H1 (cell line): Measurements from ENCODE around the gene RAB3B. TPM values are rescaled to one million over a fixed set of nuclear protein-coding genes. Genes with fewer than 3 reads are reported as not detected.

Experiments used
- CTCF ChIA-PET: fragments of 300-600 bp; sonication (Branson Sonifier 250); formaldehyde crosslinking; loops from one replicate; lab custom pipeline; 2021; ENCODE audit not compliant: partially characterized antibody; lab: Charles Lee
- POLR2A ChIA-PET: fragments of 300-600 bp; sonication (Branson Sonifier 250); formaldehyde crosslinking; loops from one replicate; lab custom pipeline; 2021; ENCODE audit warnings: inconsistent platforms; ENCODE audit not compliant: partially characterized antibody; lab: Charles Lee
- DNase-seq, 2 experiments: peaks; one replicate each; pipeline versions ENCODE4 v3.0.0 to v3.0.0-alpha.2; 2010 to 2022; ENCODE audit warnings: low spot score in 2 of 2, low read depth in 1 of 2, mixed read lengths in 1 of 2
- FAIRE-seq: peaks from 2 replicates; lab custom pipeline; 2011; peaks lifted over from hg19 to GRCh38; lab: Jason Lieb, UNC
- H2AFZ ChIP-seq: 2 replicates; pipeline ENCODE4 v1.8.1; 2012; ENCODE audit warnings: low read length, inconsistent platforms
- H2AK5ac ChIP-seq: 2 replicates; pipeline ENCODE4 v1.6.1; 2013; ENCODE audit warnings: low read depth, low read length
- H2BK120ac ChIP-seq: replicated peaks from 2 replicates; pipeline ENCODE3; 2013; ENCODE audit warnings: low read depth, low read length, inconsistent platforms
- H2BK12ac ChIP-seq: 2 replicates; pipeline ENCODE4 v1.6.1; 2013; ENCODE audit warnings: low read depth, low read length
- H2BK15ac ChIP-seq: 2 replicates; pipeline ENCODE4 v1.6.1; 2013; ENCODE audit warnings: low read length
- H2BK20ac ChIP-seq: 2 replicates; pipeline ENCODE4 v1.6.1; 2013; ENCODE audit warnings: low read length
- H2BK5ac ChIP-seq: 2 replicates; pipeline ENCODE4 v1.6.1; 2013; ENCODE audit warnings: low read depth, low read length
- H3K14ac ChIP-seq: 2 replicates; pipeline ENCODE4 v1.6.1; 2013; ENCODE audit warnings: inconsistent platforms; ENCODE audit not compliant: insufficient read length
- H3K18ac ChIP-seq: 2 replicates; pipeline ENCODE4 v1.6.1; 2013; ENCODE audit warnings: low read length; ENCODE audit errors: extremely low read depth
- H3K23ac ChIP-seq: 2 replicates; pipeline ENCODE4 v1.6.1; 2013; ENCODE audit warnings: inconsistent platforms; ENCODE audit not compliant: insufficient read length
- H3K23me2 ChIP-seq: 2 replicates; pipeline ENCODE4 v1.6.1; 2013; ENCODE audit warnings: low read depth, low read length
- H3K27ac ChIP-seq: 2 replicates; pipeline ENCODE4 v1.6.1; 2011; ENCODE audit warnings: low read depth, low read length, inconsistent platforms
- H3K27me3 ChIP-seq, 4 experiments: replicated peaks in 1 of 4; 1 replicate in 1 of 4; 2 replicates in 3 of 4; pipeline versions ENCODE4 v1.6.1 to v1.8.1; 2011 to 2013; ENCODE audit warnings: low read length in 3 of 4, mild to moderate bottlenecking in 3 of 4, inconsistent platforms in 2 of 4, mixed read lengths in 2 of 4, moderate library complexity in 1 of 4; ENCODE audit not compliant: control insufficient read depth in 3 of 4, insufficient read depth in 3 of 4; ENCODE audit errors: extremely low read depth in 1 of 4
- H3K36me3 ChIP-seq, 4 experiments: 2 replicates each; pipeline versions ENCODE4 v1.6.1 to v1.8.1; 2011 to 2013; ENCODE audit warnings: mild to moderate bottlenecking in 4 of 4, low read length in 3 of 4, moderate library complexity in 2 of 4, control low read depth in 1 of 4, inconsistent platforms in 1 of 4; ENCODE audit not compliant: insufficient read depth in 4 of 4, control insufficient read depth in 2 of 4
- H3K4ac ChIP-seq: replicated peaks from 2 replicates; pipeline ENCODE3; 2013; ENCODE audit warnings: low read length, low read depth, mixed read lengths, inconsistent platforms; ENCODE audit not compliant: insufficient read length
- H3K4me1 ChIP-seq, 4 experiments: replicated peaks in 1 of 4; 1 replicate in 1 of 4; 2 replicates in 3 of 4; pipeline versions ENCODE4 v1.6.1 to v1.8.1; 2011 to 2013; ENCODE audit warnings: low read length in 3 of 4, inconsistent platforms in 2 of 4, mixed read lengths in 1 of 4; ENCODE audit not compliant: insufficient read depth in 4 of 4, control insufficient read depth in 3 of 4
- H3K4me2 ChIP-seq, 2 experiments: 2 replicates each; pipeline versions ENCODE4 v1.6.1 to v1.8.1; 2011 to 2013; ENCODE audit warnings: low read depth in 2 of 2, low read length in 2 of 2, control low read depth in 1 of 2, inconsistent platforms in 1 of 2, mild to moderate bottlenecking in 1 of 2; ENCODE audit not compliant: insufficient read depth in 1 of 2
- H3K4me3 ChIP-seq, 4 experiments: fragments of 200-600, 300-600 bp in 1 of 4; sonication (generic), shearing (Covaris generic), sonication (Bioruptor Twin) in 1 of 4; 2 replicates each; pipeline versions ENCODE4 v1.5.1 to v1.8.1; 2011 to 2016; ENCODE audit warnings: low read length in 4 of 4, low read depth in 3 of 4, control low read depth in 2 of 4, inconsistent platforms in 2 of 4, mild to moderate bottlenecking in 2 of 4, mixed read lengths in 1 of 4, moderate library complexity in 1 of 4; ENCODE audit not compliant: insufficient read depth in 2 of 4; ENCODE audit errors: extremely low read depth in 1 of 4
- H3K56ac ChIP-seq: replicated peaks from 2 replicates; pipeline ENCODE3; 2013; ENCODE audit warnings: low read depth, mild to moderate bottlenecking, mixed read lengths, low read length, inconsistent platforms; ENCODE audit not compliant: insufficient read length
- H3K79me1 ChIP-seq: 2 replicates; pipeline ENCODE4 v1.6.1; 2013; ENCODE audit warnings: low read depth, low read length, control low read depth
- H3K79me2 ChIP-seq, 2 experiments: 2 replicates each; pipeline versions ENCODE4 v1.6.1 to v1.8.1; 2012 to 2013; ENCODE audit warnings: low read length in 2 of 2, mild to moderate bottlenecking in 2 of 2, inconsistent platforms in 1 of 2; ENCODE audit not compliant: insufficient read depth in 2 of 2, control insufficient read depth in 1 of 2
- H3K9ac ChIP-seq, 4 experiments: replicated peaks in 1 of 4; 1 replicate in 1 of 4; 2 replicates in 3 of 4; pipeline versions ENCODE4 v1.6.1 to v1.8.1; 2011 to 2013; ENCODE audit warnings: low read depth in 3 of 4, low read length in 3 of 4, control low read depth in 2 of 4, mild to moderate bottlenecking in 2 of 4, moderate library complexity in 2 of 4, inconsistent platforms in 1 of 4; ENCODE audit errors: extremely low read depth in 1 of 4
- H3K9me3 ChIP-seq, 2 experiments: 2 replicates each; pipeline versions ENCODE4 v1.6.1 to v1.8.1; 2012 to 2013; ENCODE audit warnings: mild to moderate bottlenecking in 2 of 2, moderate library complexity in 2 of 2, control low read depth in 1 of 2, inconsistent platforms in 1 of 2, low read depth in 1 of 2, low read length in 1 of 2, mixed read lengths in 1 of 2; ENCODE audit not compliant: insufficient read depth in 2 of 2
- H4K20me1 ChIP-seq, 2 experiments: replicated peaks in 1 of 2; 2 replicates each; pipeline versions ENCODE3 to v1.8.1; 2011 to 2013; ENCODE audit warnings: inconsistent platforms in 2 of 2, low read length in 2 of 2, mild to moderate bottlenecking in 1 of 2; ENCODE audit not compliant: insufficient read depth in 2 of 2, control insufficient read depth in 1 of 2
- H4K5ac ChIP-seq: 2 replicates; pipeline ENCODE4 v1.6.1; 2013; ENCODE audit warnings: low read length, low read depth, mixed read lengths, inconsistent platforms; ENCODE audit not compliant: insufficient read length
- H4K8ac ChIP-seq: 2 replicates; pipeline ENCODE4 v1.8.0; 2013; ENCODE audit warnings: mild to moderate bottlenecking, moderate library complexity, low read length, inconsistent platforms; ENCODE audit not compliant: insufficient read depth; ENCODE audit errors: extremely low read depth
- H4K91ac ChIP-seq: replicated peaks from 2 replicates; pipeline ENCODE3; 2013; ENCODE audit warnings: low read length, mixed read lengths, inconsistent platforms; ENCODE audit not compliant: insufficient read length
- BACH1 ChIP-seq: IDR thresholded peaks from 2 replicates; pipeline ENCODE4 v1.6.1; 2012; ENCODE audit warnings: low read length, improper control_type of control experiment
- CREB1 ChIP-seq: IDR thresholded peaks from 2 replicates; pipeline ENCODE4 v1.6.1; 2012; ENCODE audit warnings: inconsistent platforms
- CTBP2 ChIP-seq: IDR thresholded peaks from 2 replicates; pipeline ENCODE4 v1.7.0; 2011; ENCODE audit warnings: borderline replicate concordance, mild to moderate bottlenecking, moderate library complexity, mixed read lengths, low read length; ENCODE audit not compliant: insufficient read depth, insufficient read length
- HDAC6 ChIP-seq: IDR thresholded peaks from one replicate; pipeline ENCODE4 v1.7.1; 2012; ENCODE audit warnings: low read depth, mild to moderate bottlenecking, inconsistent platforms, low read length, moderate library complexity
- KDM5A ChIP-seq: fragments of 200-600 bp; IDR thresholded peaks from 2 replicates; pipeline ENCODE4 v1.7.1; 2012; ENCODE audit warnings: mild to moderate bottlenecking, low read length, inconsistent platforms, mixed read lengths
- MAFK ChIP-seq: IDR thresholded peaks from 2 replicates; pipeline ENCODE4 v1.6.1; 2012; ENCODE audit warnings: low read depth, mild to moderate bottlenecking, improper control_type of control experiment, low read length
- RFX5 ChIP-seq: IDR thresholded peaks from 2 replicates; pipeline ENCODE4 v1.6.1; 2011; ENCODE audit warnings: low read depth, low read length, improper control_type of control experiment, borderline replicate concordance
- SP1 ChIP-seq: IDR thresholded peaks from 2 replicates; pipeline ENCODE4 v1.6.1; 2011; ENCODE audit warnings: low read depth, low read length
- SP2 ChIP-seq: IDR thresholded peaks from 2 replicates; pipeline ENCODE4 v1.6.1; 2012; ENCODE audit warnings: mild to moderate bottlenecking, low read length, inconsistent platforms
- TEAD4 ChIP-seq: IDR thresholded peaks from 2 replicates; pipeline ENCODE4 v1.6.1; 2012; ENCODE audit warnings: low read depth, low read length, inconsistent platforms, mixed read lengths
- USF2 ChIP-seq: IDR thresholded peaks from 2 replicates; pipeline ENCODE4 v1.6.1; 2011; ENCODE audit warnings: low read length, improper control_type of control experiment
- polyA plus RNA-seq, 7 experiments: library from polyadenylated mRNA; depleted of rRNA in 3 of 7; stranded (reverse) in 5 of 7; unstranded in 2 of 7; fragments of >200 nt in 5 of 7; fragments of 200-250 nt in 2 of 7; gene quantifications; 1 replicate in 5 of 7; 2 replicates in 1 of 7; 4 replicates in 1 of 7; pipeline versions ENCODE4 v1.2.1 to v1.2.3, GENCODE V29; 2011 to 2013; ENCODE audit warnings: missing spikeins in 2 of 7, mixed read lengths in 2 of 7
- total RNA-seq: library from RNA; stranded (reverse); fragmentation: NEBNext Ultra II Directional; extraction: Animal tissue kit (Norgen Biotek cat#: 25700); gene quantifications from 2 replicates; pipeline ENCODE4 v1.2.1, GENCODE V29; 2021

Gene RAB3B
- total and polyA plus RNA-seq, 2 of the 8 experiments (the other 6 are each of a cell fraction or from before 2014, with no cell fraction given): 12.5 to 36.8 TPM

GRCh38 chr1:51945591-51945990 lies 44.9 kb downstream of the RAB3B start:
- Histone ChIP-seq H3K23me2 (no peaks in the 10 kb centered on the region), H3K27ac (no peak overlapping the region), H4K8ac (no peak overlapping the region), H2BK20ac (no peak overlapping the region), H2BK5ac (no peak overlapping the region), H2BK120ac (no peak overlapping the region), H2BK12ac (no peak overlapping the region), H3K79me2 (no peaks in the 10 kb centered on the region), H3K79me1 (no peaks in the 10 kb centered on the region), H3K4me2 (no peak overlapping the region), H3K56ac (no peak overlapping the region), H3K27me3 (no peaks in the 10 kb centered on the region), H3K36me3 (peaks cover 0 to 30% (median 15%) of the 10 kb centered on the region in 4 experiments; a peak in 6 of 8 replicates), H2AK5ac (no peak overlapping the region), H3K9ac (no peak overlapping the region), H2BK15ac (no peak overlapping the region), H3K9me3 (peaks cover 6 to 8% of the 10 kb centered on the region in 2 experiments; a peak in 2 of 4 replicates), H3K4me1 (no peaks in the 10 kb centered on the region), H3K4ac (no peak overlapping the region), H4K5ac (no peak overlapping the region), H3K4me3 (no peak overlapping the region), H2AFZ (no peak overlapping the region), H4K20me1 (no peaks in the 10 kb centered on the region), H3K14ac (no peak overlapping the region), H3K23ac (no peak overlapping the region), H3K18ac (no peak overlapping the region), H4K91ac (no peak overlapping the region)
- ChIA-PET POLR2A (no interaction called here), CTCF (interaction anchor here (1.2 to 1.8 kb wide), 2 partner anchors 39 to 49 kb away, joined by 3 to 6 read pairs; no protein-coding TSS in a partner anchor)
- no peak for TF ChIP-seq KDM5A
- TF ChIP-seq MAFK: no peak
- TF ChIP-seq SP1: no peak
- TF ChIP-seq CREB1: no peak
- TF ChIP-seq USF2: no peak
- TF ChIP-seq RFX5: no peak
- TF ChIP-seq HDAC6: no peak
- TF ChIP-seq BACH1: no peak
- no peak for TF ChIP-seq TEAD4
- TF ChIP-seq CTBP2: no peak
- TF ChIP-seq SP2: no peak
- FAIRE-seq (no peak), DNase-seq (no peak)
